IPS-NIHi7 (cell line): ENCODE results near the gene FBXL17.

ENCODE experiments used
- DNase-seq: peaks from one replicate; pipeline ENCODE4 v3.0.0; 2012; ENCODE audit warnings: mixed read lengths; ENCODE audit errors: extremely low spot score

Gene FBXL17

GRCh38 chr5:108093186-108093585 is 288.7 kb downstream of the FBXL17 start:
- DNase-seq, result no peak

GRCh38 chr5:108090946-108091345 is 291.0 kb downstream of the FBXL17 start:
- no peak for DNase-seq

DNA sequence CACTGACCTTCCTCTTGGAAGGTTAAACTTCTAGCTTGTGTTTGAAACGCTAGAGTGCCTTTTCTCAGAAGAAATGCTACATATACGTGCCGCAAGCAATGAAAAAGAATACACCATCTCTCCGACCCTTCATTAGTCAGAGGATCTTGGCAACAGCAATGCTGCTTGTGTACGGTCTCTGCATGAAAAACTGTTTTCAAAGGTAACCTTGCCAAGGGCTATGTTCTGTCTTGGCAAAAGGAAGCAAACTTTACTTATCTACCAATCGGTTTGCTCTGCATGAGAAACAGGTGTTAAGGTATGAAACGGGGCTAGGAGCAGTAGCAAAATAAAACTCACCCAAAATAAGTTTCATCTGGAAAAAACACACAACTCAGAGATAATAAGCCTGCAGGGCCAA is 297.8 kb downstream of the FBXL17 start:
- no peak for DNase-seq

DNA sequence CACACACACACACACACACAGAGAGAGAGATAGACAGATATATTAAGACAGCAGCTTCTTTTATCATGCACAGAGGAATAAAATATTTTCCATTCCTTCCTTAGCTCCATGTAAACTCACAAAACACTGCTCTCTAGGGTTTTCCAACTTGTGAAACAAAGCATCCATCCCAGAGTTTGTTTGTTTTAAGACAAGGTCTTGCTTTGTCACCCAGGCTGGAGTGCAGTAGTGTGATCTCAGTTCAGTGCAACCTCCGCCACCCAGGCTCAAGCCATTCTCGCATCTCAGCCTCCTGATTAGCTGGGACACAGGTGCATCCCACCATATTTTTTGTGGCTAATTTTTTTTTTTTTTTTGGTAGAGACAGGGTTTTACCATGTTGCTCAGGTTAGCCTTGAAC is 298.7 kb downstream of the FBXL17 start:
- DNase-seq, result no peak

- DNase-seq, result no peak
Observed at GRCh38 chr5:108081707-108082106, 300.2 kb downstream of the FBXL17 start.

- no peak for DNase-seq
Observed at GRCh38 chr5:108079753-108080152, 302.1 kb downstream of the FBXL17 start.

DNA sequence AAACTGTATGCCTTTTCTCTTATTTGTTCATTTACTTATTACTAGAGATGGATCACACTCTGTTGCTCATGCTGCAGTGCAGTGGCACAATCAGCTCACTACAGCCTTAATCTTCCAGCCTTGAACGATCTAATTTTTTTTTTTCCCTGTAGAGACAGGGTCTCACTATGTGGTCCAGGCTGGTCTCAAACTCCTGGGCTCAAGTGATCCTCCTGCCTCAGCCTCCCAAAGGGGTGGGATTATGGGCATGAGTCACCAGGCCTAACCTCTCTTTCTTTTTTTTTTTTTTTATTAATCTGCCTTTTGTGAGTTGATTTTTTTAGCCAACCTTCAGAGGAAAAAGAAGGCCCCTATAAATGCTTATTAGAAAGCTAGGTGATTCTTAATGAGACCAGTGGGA is 303.0 kb downstream of the FBXL17 start:
- no peak for DNase-seq

- DNase-seq, result no peak
Observed at GRCh38 chr5:108078345-108078744, 303.6 kb downstream of the FBXL17 start.

DNA sequence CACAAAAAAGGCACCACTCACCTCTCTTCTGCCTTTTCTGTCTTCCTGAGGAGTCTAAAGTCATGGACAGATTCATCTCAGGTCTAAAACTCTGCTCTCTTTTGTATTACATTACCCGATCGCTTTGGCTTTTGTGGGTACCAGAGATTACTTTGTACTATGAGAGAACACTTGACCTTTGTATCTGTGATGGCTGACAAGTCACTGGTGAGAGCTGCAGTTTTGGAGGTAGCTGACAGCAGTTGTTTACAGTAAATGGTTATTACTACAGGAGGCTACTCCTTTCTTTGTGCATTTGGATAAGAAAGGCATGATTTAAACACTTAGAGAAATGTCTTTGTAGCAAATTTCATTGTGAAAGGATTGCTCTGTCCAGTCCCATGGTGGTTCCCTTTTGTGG is 307.3 kb downstream of the FBXL17 start:
- no peak for DNase-seq

GRCh38 chr5:108064302-108064701 is 317.6 kb downstream of the FBXL17 start:
- DNase-seq, result no peak

GRCh38 chr5:108061941-108062340 is 320.0 kb downstream of the FBXL17 start:
- DNase-seq, result no peak

- no peak for DNase-seq
Observed at GRCh38 chr5:108060340-108060739, 321.6 kb downstream of the FBXL17 start.

GRCh38 chr5:108059334-108059733 is 322.6 kb downstream of the FBXL17 start:
- peak; percentile 15 for DNase-seq

- DNase-seq, result no peak
Observed at GRCh38 chr5:108054349-108054748, 327.5 kb downstream of the FBXL17 start.

- peak; percentile 12 for DNase-seq
Observed at GRCh38 chr5:108046955-108047670, 334.8 kb downstream of the FBXL17 start.

DNA sequence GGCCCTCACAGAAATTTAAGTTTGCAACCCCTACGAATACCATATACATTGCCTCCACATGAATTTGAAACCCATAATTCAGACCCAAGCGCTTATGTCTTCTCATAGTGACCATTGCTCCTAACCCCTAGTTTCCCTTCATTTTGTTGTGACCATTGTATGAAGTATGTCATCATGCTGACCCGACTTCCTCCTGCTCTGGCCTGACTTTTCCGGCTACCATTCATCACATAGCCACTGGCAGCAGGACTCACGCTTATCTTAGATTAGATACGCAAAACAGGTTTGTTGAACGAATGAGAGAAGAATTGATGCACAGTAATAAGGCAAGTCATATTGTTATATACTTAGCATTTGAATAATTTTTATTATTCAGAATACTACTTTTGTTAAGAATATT is 345.4 kb downstream of the FBXL17 start:
- no peak for DNase-seq

GRCh38 chr5:108028883-108029282 is 353.0 kb downstream of the FBXL17 start:
- DNase-seq, result no peak

GRCh38 chr5:108028412-108028811 is 353.5 kb downstream of the FBXL17 start:
- no peak for DNase-seq

GRCh38 chr5:108025957-108026356 is 355.9 kb downstream of the FBXL17 start:
- DNase-seq, result no peak

GRCh38 chr5:108024986-108025385 is 356.9 kb downstream of the FBXL17 start:
- DNase-seq, result no peak

GRCh38 chr5:108016101-108016500 is 365.8 kb downstream of the FBXL17 start:
- no peak for DNase-seq

- DNase-seq, result no peak
Observed at GRCh38 chr5:108006791-108007190, 375.1 kb downstream of the FBXL17 start.

DNA sequence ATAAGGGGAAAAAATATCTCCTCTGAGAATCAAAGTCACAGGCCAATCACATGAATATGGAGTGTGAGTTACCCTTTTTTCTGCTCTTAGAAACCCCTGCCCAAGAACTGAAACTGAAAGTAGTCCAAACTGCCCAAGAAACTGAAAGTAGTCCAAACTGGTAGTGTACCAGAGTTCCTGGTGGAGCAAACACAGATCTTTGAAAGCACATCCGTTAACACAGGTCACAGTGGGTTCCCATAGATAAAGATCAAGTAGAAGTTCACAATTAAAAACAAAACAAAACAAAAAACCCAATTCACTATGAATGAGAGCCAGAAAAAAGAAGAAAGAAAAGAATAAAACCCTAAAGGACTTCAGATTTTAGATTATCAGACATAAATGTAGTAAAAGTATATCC is 378.7 kb downstream of the FBXL17 start:
- no peak for DNase-seq

- no peak for DNase-seq
Observed at GRCh38 chr5:108001222-108001621, 380.7 kb downstream of the FBXL17 start.
